HFFc6 (cell line): Measurements from ENCODE around the gene TOMM40L. TPM values are rescaled to one million over a fixed set of nuclear protein-coding genes. Genes with fewer than 3 reads are reported as not detected.
"Not testable (repeated sequence)": the region's sequence is repeated elsewhere in the genome, so short reads cannot be mapped to it uniquely, and the experiment has no call there.

Experiments
- DNase-seq: peaks from one replicate; pipeline ENCODE4 v3.0.0-alpha.2; 2018
- H3K27ac Mint-ChIP-seq: 2 replicates; pipeline ENCODE4 v1.8.0; 2020; ENCODE audit warnings: mild to moderate bottlenecking, mixed read lengths
- H3K27me3 Mint-ChIP-seq: 2 replicates; pipeline ENCODE4 v1.8.0; 2021; ENCODE audit warnings: mild to moderate bottlenecking, moderate library complexity, mixed read lengths; ENCODE audit not compliant: insufficient read depth
- H3K36me3 Mint-ChIP-seq: 2 replicates; pipeline ENCODE4 v1.8.0; 2021; ENCODE audit warnings: low read depth, mixed read lengths
- H3K4me1 Mint-ChIP-seq: 2 replicates; pipeline ENCODE4 v1.8.0; 2020; ENCODE audit warnings: low read depth, mixed read lengths
- H3K4me3 Mint-ChIP-seq: 2 replicates; pipeline ENCODE4 v1.8.0; 2020; ENCODE audit warnings: mild to moderate bottlenecking, moderate library complexity, mixed read lengths
- H3K9me3 Mint-ChIP-seq: 2 replicates; pipeline ENCODE4 v1.8.0; 2020; ENCODE audit warnings: mild to moderate bottlenecking, mixed read lengths
- CTCF ChIP-seq: fragments of 200-600 bp; sonication (generic); IDR thresholded peaks from 2 replicates; pipeline ENCODE4 v1.5.0; 2021; ENCODE audit warnings: antibody characterized with exemption, mild to moderate bottlenecking
- total RNA-seq, 6 experiments: library from RNA; stranded (reverse); fragmentation: NEBNext Ultra II Directional; extraction: Animal tissue kit (Norgen Biotek cat#: 25700); gene quantifications; 2 replicates in 1 of 6; 3 replicates in 5 of 6; pipeline ENCODE4 v1.2.3, GENCODE V29; 2021

TOMM40L gene
- total RNA-seq, 6 experiments from 2014 or later: 9.8 to 13.6 (median 10.6) TPM

- no peak for DNase-seq
- Mint-ChIP-seq H3K36me3 (no peaks in the 10 kb centered on the region; the same call in 1 of the 2 replicates), H3K9me3 (no peaks in the 10 kb centered on the region), H3K27me3 (peaks cover 3% of the 10 kb centered on the region; the same call in 1 of the 2 replicates), H3K4me1 (peaks cover 26% of the 10 kb centered on the region), H3K27ac (no peak overlapping the region), H3K4me3 (no peak overlapping the region)
- TF ChIP-seq CTCF: no peak
Measured at GRCh38 chr1:161220002-161220401, 5.9 kb upstream of the TOMM40L start.

GRCh38 chr1:161222175-161223019 is 3.5 kb upstream of the TOMM40L start:
- peaks cover 3% of the 10 kb centered on the region for H3K27me3 Mint-ChIP-seq
- H3K4me1 Mint-ChIP-seq: peaks cover 26% of the 10 kb centered on the region
- no peak for TF ChIP-seq CTCF
- no peak for DNase-seq
- H3K4me3 Mint-ChIP-seq: no peak overlapping the region
- no peaks in the 10 kb centered on the region for H3K36me3 Mint-ChIP-seq
- H3K27ac Mint-ChIP-seq: no peak overlapping the region
- H3K9me3 Mint-ChIP-seq: no peaks in the 10 kb centered on the region

GRCh38 chr1:161223805-161224694 is 1.8 kb upstream of the TOMM40L start:
- Mint-ChIP-seq H3K27me3 (peaks cover 3% of the 10 kb centered on the region), H3K4me3 (no peak overlapping the region), H3K27ac (no peak overlapping the region), H3K4me1 (peaks cover 29% of the 10 kb centered on the region), H3K36me3 (no peaks in the 10 kb centered on the region), H3K9me3 (no peaks in the 10 kb centered on the region)
- TF ChIP-seq CTCF: no peak
- DNase-seq: no peak

- not testable (repeated sequence) for H3K27ac Mint-ChIP-seq, H3K36me3 Mint-ChIP-seq, DNase-seq, H3K4me3 Mint-ChIP-seq, H3K27me3 Mint-ChIP-seq, H3K9me3 Mint-ChIP-seq
- H3K4me1 Mint-ChIP-seq: peaks cover 29% of the 10 kb centered on the region
Measured at GRCh38 chr1:161224695-161225087, 1.2 kb upstream of the TOMM40L start.

- Mint-ChIP-seq H3K36me3 (peaks cover 2% of the 10 kb centered on the region; the same call in 1 of the 2 replicates), H3K4me3 (peak overlapping the region; percentile 51), H3K9me3 (no peaks in the 10 kb centered on the region), H3K27ac (peak overlapping the region; percentile 53), H3K4me1 (peaks cover 29% of the 10 kb centered on the region), H3K27me3 (peaks cover 3% of the 10 kb centered on the region)
- DNase-seq: no peak
- no peak for TF ChIP-seq CTCF
Measured at GRCh38 chr1:161225178-161225533, 704 bp upstream of the TOMM40L start.
